Gastrocnemius medialis (tissue), 4 donors: ENCODE measurements around the gene SLX4IP.

Experiments
- POLR2A ChIP-seq, 2 donors: fragments of 450-650 bp; IDR thresholded peaks; one replicate each; pipeline ENCODE4 v1.6.1; 2017; ENCODE audit warnings: antibody characterized with exemption in 2 of 2, mild to moderate bottlenecking in 2 of 2, moderate library complexity in 2 of 2
- TF ChIP-seq, protein P1 (sequence below), 5 experiments: fragments of 450-650 bp in 3 of 5; fragments of 200-600 bp in 2 of 5; sonication (generic) in 2 of 5; IDR thresholded peaks in 4 of 5; conservative IDR thresholded peaks in 1 of 5; 1 replicate in 4 of 5; 2 replicates in 1 of 5; pipeline ENCODE4 v1.5.1; 2016 to 2019; ENCODE audit warnings: antibody characterized with exemption in 5 of 5, mild to moderate bottlenecking in 3 of 5, moderate library complexity in 3 of 5

- TF ChIP-seq, protein P1, sequence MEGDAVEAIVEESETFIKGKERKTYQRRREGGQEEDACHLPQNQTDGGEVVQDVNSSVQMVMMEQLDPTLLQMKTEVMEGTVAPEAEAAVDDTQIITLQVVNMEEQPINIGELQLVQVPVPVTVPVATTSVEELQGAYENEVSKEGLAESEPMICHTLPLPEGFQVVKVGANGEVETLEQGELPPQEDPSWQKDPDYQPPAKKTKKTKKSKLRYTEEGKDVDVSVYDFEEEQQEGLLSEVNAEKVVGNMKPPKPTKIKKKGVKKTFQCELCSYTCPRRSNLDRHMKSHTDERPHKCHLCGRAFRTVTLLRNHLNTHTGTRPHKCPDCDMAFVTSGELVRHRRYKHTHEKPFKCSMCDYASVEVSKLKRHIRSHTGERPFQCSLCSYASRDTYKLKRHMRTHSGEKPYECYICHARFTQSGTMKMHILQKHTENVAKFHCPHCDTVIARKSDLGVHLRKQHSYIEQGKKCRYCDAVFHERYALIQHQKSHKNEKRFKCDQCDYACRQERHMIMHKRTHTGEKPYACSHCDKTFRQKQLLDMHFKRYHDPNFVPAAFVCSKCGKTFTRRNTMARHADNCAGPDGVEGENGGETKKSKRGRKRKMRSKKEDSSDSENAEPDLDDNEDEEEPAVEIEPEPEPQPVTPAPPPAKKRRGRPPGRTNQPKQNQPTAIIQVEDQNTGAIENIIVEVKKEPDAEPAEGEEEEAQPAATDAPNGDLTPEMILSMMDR (IDR thresholded peaks at IDR 0.05 in 4 of 5, conservative IDR thresholded peaks at IDR 0.05 in 1 of 5), result no peak
- TF ChIP-seq POLR2A (IDR thresholded peaks at IDR 0.05), result no peak
Observed at GRCh38 chr20:10547276-10548114, 112.4 kb downstream of the SLX4IP start.
